ENCODE measurements around the gene LTB4R2. TPM values are rescaled to one million over a fixed set of nuclear protein-coding genes. Genes with fewer than 3 reads are reported as not detected.

LTB4R2 gene
- total and polyA plus RNA-seq, 12 donors: 0.51 to 2.4 (median 1.1) TPM

GRCh38 chr14:24331731-24332267, 21.9 kb downstream of the LTB4R2 start:
- ATAC-seq: no peak
- Histone ChIP-seq H3K4me3 (peak overlapping the region in 4 of 10 donors; percentile 63 to 88 (median 69)), H3K4me1 (peaks cover 6 to 98% (median 37%) of the 10 kb centered on the region in 9 donors), H3K27me3 (peaks cover 0 to 35% (median 24%) of the 10 kb centered on the region in 7 donors), H3K9me3 (no peaks in the 10 kb centered on the region), H3K27ac (peak overlapping the region in 1 of 10 donors; percentile 66), H3K36me3 (peaks cover 0 to 48% (median 0%) of the 10 kb centered on the region in 9 donors)
- intact Hi-C loops (cut with DNase I): loop anchor here (2.0 to 5.0 kb wide), 7 partner anchors 81 to 346 kb away; partner anchors contain the start of genes CBLN3 (in 1 of the 10) and KHNYN (in 1 of the 10)
- DNase-seq: no peak
- no peak for TF ChIP-seq CTCF (IDR thresholded peaks at IDR 0.05)
- WGBS, 2 donors: 66 to 67% methylated on average over 26 of the region's 26 CpGs

- Histone ChIP-seq H3K9me3 (no peaks in the 10 kb centered on the region), H3K4me3 (peak overlapping the region in 9 of 10 donors; percentile 14 to 88 (median 70)), H3K36me3 (peaks cover 0 to 48% (median 0%) of the 10 kb centered on the region in 9 donors), H3K4me1 (peaks cover 6 to 92% (median 37%) of the 10 kb centered on the region in 9 donors), H3K27ac (peak overlapping the region in 3 of 10 donors; percentile 15 to 97 (median 90)), H3K27me3 (peaks cover 0 to 35% (median 24%) of the 10 kb centered on the region in 7 donors)
- intact Hi-C loops (cut with DNase I): loop anchor here (2.0 to 5.0 kb wide), 7 partner anchors 80 to 345 kb away; partner anchors contain the start of genes CBLN3 (in 1 of the 10) and KHNYN (in 1 of the 10)
- WGBS, 2 donors: 27 to 29% methylated on average over 55 to 56 of the region's 56 CpGs
- ATAC-seq (peak in 7 of 8 donors; percentile 31 to 56 (median 51)), DNase-seq (peak; percentile 43 to 68)
- peak; percentile 43 to 75 (median 68) for TF ChIP-seq CTCF (IDR thresholded peaks at IDR 0.05)
Observed at GRCh38 chr14:24332268-24332993, 22.5 kb downstream of the LTB4R2 start.

- Histone ChIP-seq H3K9me3 (no peaks in the 10 kb centered on the region), H3K4me3 (peak within 1 kb of the TSS; percentile 47 to 88 (median 70)), H3K36me3 (peaks cover 0 to 38% (median 0%) of the 10 kb centered on the region in 9 donors), H3K27ac (peak within 1 kb of the TSS; percentile 86 to 98 (median 94)), H3K27me3 (peaks cover 0 to 50% (median 25%) of the 10 kb centered on the region in 7 donors), H3K4me1 (peaks cover 12 to 88% (median 55%) of the 10 kb centered on the region in 9 donors)
- TF ChIP-seq CTCF (IDR thresholded peaks at IDR 0.05): no peak
- DNase-seq (peak; percentile 70 to 73), ATAC-seq (peak; percentile 38 to 72 (median 62))
- 2 to 3% methylated on average over 61 to 65 of the region's 65 CpGs for WGBS, 2 donors
- intact Hi-C loops (cut with DNase I): loop anchor here in 8 of 10 donors (1.0 to 5.0 kb wide), 7 partner anchors 32 to 343 kb away; partner anchors contain the start of genes CBLN3 (in 1 of the 8) and KHNYN (in 1 of the 8)
Observed at GRCh38 chr14:24334431-24335291, 24.7 kb downstream of the LTB4R2 start, which contains the start of gene ADCY4. Gene ADCY4, minus strand, starts transcription at chr14:24335071. Its CDS starts 419 bp downstream, at chr14:24334652.

All from heart right ventricle (tissue), 16 donors.